ENCODE measurements around the gene OPRL1.

- TF ChIP-seq, protein P1, sequence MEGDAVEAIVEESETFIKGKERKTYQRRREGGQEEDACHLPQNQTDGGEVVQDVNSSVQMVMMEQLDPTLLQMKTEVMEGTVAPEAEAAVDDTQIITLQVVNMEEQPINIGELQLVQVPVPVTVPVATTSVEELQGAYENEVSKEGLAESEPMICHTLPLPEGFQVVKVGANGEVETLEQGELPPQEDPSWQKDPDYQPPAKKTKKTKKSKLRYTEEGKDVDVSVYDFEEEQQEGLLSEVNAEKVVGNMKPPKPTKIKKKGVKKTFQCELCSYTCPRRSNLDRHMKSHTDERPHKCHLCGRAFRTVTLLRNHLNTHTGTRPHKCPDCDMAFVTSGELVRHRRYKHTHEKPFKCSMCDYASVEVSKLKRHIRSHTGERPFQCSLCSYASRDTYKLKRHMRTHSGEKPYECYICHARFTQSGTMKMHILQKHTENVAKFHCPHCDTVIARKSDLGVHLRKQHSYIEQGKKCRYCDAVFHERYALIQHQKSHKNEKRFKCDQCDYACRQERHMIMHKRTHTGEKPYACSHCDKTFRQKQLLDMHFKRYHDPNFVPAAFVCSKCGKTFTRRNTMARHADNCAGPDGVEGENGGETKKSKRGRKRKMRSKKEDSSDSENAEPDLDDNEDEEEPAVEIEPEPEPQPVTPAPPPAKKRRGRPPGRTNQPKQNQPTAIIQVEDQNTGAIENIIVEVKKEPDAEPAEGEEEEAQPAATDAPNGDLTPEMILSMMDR (IDR thresholded peaks at IDR 0.05), result no peak
- no peak for TF ChIP-seq POLR2A (IDR thresholded peaks at IDR 0.05)
- no peak for TF ChIP-seq EP300 (IDR thresholded peaks at IDR 0.05)
- no peak for TF ChIP-seq POLR2AphosphoS5 (IDR thresholded peaks at IDR 0.05)
These were observed at the start of gene OPRL1 for GRCh38 chr20:64080013-64080812.

Data from suprapubic skin (tissue), 4 donors.